HG02763 (cell line): Measurements from ENCODE around the gene MIF4GD.
A peak's percentile ranks its signal among the peaks of the same experiment; 100 is the strongest.
"Not testable (repeated sequence)": the region's sequence is repeated elsewhere in the genome, so short reads cannot be mapped to it uniquely, and the experiment has no call there.

ENCODE experiments used
- ATAC-seq: cut with Tn5 transposase; IDR thresholded peaks from one replicate; pipeline ENCODE4 v1.9.1; 2021; ENCODE audit warnings: mild to moderate bottlenecking, moderate library complexity; ENCODE audit not compliant: unreplicated experiment

MIF4GD gene

GRCh38 chr17:75288770-75289114 is 17.7 kb upstream of the MIF4GD start:
- peak; percentile 2 for ATAC-seq

GRCh38 chr17:75288359-75288758 is 17.3 kb upstream of the MIF4GD start:
- no peak for ATAC-seq

GRCh38 chr17:75287221-75287620 is 16.2 kb upstream of the MIF4GD start:
- no peak for ATAC-seq

GRCh38 chr17:75285123-75285522 is 14.1 kb upstream of the MIF4GD start:
- ATAC-seq: no peak

- not testable (repeated sequence) for ATAC-seq
These were observed 9.2 kb upstream of the MIF4GD start for GRCh38 chr17:75280189-75280588.

- ATAC-seq: no peak
These were observed 6.6 kb upstream of the MIF4GD start for GRCh38 chr17:75277664-75278071.

- ATAC-seq: no peak
These were observed 3.1 kb upstream of the MIF4GD start for GRCh38 chr17:75273977-75274708.

- ATAC-seq: no peak
These were observed 1.8 kb upstream of the MIF4GD start for GRCh38 chr17:75272848-75273184.

- ATAC-seq: no peak
These were observed 1.2 kb upstream of the MIF4GD start for GRCh38 chr17:75271955-75272847.

GRCh38 chr17:75271233-75271954 is 363 bp upstream of the MIF4GD start:
- ATAC-seq: peak; percentile 74

- peak; percentile 32 for ATAC-seq
These were observed 639 bp downstream of the MIF4GD start for GRCh38 chr17:75270218-75270965.

GRCh38 chr17:75269844-75270217 is 1.2 kb downstream of the MIF4GD start:
- no peak for ATAC-seq

GRCh38 chr17:75267411-75268232 is 3.4 kb downstream of the MIF4GD start:
- ATAC-seq: no peak

GRCh38 chr17:75267153-75267410 is 3.9 kb downstream of the MIF4GD start:
- ATAC-seq: no peak

- ATAC-seq: no peak
These were observed 4.5 kb downstream of the MIF4GD start for GRCh38 chr17:75266316-75267152.

- ATAC-seq: no peak
These were observed 5.3 kb downstream of the MIF4GD start for GRCh38 chr17:75265614-75266315.

GRCh38 chr17:75263055-75263454 is 8.0 kb downstream of the MIF4GD start:
- ATAC-seq: no peak

- ATAC-seq: no peak
These were observed 8.9 kb downstream of the MIF4GD start for GRCh38 chr17:75262112-75262606.
